T-helper 2 cell (primary cell): ENCODE data around the gene ZSCAN1.

ENCODE experiments used
- DNase-seq, 5 experiments: peaks; one replicate each; pipeline versions ENCODE4 v3.0.0 to v3.0.0-alpha.2; 2012 to 2022

The ZSCAN1 gene

DNA sequence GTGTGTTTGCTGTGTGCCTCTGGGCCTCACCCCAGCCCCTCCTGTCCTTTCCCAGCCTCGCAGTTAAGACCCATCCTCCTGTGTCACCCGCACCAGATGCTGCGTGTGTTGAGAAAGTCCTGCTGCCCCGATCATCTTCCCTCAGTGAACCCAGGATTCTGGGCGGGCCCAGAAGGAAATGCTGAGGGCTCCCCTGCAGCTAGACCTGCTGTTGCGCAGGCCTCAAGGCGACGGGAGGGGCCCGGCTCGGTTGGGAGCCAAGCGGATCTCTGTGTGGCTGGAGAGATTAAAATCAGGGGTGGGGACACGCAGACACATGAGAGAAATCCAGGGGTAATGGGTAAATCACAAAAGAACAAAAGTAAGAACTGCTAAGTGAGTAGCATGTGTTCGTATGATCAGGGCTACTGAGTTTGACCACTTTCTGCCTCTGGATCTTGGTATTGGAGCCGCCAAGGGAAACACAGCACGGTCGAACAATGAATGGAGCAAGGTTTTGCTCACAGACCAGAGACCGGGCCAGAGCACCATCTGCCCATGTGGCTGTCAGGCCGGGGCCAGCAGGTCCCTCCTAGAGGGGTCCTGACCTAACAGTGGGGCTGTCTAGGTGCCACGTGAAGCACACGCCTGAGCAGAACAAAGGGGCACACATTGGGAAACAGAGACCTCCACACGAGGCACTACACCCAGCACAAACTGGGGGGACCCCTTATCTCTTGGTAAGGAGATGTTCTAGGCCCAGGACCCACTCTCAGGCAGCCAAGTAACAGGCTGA, 7.1 kb downstream of the ZSCAN1 start:
- no peak for DNase-seq

DNA sequence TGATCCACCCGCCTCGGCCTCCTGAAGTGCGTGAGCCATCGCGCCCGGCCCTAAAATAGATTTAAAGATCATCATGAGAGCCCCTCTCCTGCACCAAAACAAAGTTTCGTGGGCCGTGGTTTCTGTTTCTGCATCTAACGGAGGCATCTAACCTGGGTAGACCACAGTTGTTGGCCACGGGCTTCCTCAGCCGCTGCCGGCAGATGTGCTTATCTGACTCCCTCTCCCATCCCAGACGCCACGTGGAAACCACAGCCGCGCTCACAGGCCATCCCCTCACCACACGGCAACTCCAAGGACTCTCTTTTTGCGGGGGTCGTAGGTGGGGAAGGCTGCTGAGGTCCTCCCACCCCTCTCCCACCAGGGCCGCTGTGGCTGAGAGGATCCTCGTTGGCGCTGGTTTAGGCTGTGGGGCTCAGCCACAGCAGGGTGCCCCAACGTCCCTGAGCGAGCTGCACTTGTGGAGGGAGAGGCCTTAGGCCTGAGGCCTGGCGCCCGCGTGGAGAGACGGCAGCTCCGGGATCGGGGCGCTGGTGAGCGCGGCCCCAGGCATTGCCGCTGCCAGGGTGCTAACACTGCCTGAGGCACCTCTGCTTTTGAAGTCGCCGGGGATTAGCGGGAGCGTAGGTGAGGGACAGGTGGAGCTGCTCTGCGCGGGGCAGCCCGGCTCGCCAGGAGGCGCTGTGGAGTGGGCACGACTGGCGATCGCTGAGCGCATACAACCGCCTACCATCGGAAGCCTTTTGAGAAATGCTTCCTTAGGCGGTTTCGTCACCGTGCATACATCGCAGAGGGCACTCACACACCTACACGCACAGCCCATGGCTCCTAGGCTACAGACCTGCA, 8.9 kb downstream of the ZSCAN1 start:
- no peak for DNase-seq

DNA sequence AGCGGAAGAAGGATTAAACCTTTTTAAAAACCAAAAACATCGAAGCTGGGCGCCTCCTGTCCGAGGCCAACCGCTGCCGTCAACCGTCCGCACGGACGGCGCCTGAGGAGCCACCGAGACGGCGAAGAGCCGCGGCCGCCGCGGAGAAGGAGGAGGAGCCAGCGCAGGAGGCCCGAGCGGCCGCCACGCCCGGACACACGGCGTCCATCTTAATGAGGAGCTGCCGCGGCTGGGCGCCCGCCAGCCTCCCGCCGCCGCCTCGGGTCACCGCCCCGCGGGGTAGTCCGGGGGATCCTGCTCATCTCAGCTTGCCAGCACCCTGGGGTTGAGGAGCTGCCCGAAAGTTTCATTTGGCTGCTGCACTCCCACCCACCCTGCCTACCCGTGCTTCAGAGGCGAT, 10.6 kb downstream of the ZSCAN1 start:
- DNase-seq, result no peak

DNA sequence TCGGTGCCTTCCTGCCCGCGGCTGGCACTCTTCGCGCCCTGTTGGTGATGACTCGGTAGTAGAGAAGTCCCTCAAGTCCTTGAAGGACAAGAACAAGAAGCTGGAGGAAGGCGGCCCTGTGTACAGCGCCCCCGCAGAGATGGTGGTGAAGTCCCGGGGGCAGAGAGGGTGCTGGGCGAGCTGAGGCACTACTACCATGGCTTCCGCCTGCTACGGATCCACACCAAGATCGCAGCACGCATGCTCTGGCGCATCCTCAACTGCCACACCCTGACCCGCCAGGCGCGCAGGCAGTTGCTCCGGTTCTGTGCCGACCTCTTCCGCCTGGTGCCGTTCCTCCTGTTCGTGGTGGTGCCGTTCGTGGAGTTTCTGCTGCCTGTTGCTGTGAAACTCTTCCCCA, 11.1 kb downstream of the ZSCAN1 start:
- no peak for DNase-seq

DNA sequence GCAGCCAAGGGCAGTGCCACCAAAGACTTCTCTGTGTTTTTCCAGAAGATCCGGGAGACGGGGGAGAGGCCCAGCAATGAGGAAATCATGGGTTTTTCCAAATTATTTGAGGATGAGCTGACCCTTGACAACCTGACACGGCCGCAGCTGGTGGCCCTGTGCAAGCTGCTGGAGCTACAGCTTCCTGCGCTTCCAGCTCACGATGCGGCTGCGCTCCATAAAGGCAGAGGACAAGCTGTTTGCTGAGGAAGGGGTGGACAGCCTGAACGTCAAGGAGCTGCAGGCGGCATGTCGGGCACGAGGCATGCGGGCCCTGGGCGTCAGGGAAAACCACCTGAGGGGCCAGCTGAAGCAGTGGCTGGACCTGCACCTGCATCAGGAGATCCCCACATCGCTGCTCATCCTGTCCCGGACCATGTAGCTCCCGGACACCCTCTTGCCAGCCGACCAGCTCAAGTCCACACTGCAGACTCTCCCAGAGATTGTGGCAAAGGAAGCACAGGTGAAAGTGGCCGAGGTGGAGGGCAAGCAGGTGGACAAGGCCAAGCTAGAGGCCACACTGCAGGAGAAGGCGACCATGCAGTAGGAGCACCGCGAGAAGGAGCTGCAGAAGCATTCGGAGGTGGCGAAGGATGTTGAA, 11.7 kb downstream of the ZSCAN1 start:
- no peak for DNase-seq

DNA sequence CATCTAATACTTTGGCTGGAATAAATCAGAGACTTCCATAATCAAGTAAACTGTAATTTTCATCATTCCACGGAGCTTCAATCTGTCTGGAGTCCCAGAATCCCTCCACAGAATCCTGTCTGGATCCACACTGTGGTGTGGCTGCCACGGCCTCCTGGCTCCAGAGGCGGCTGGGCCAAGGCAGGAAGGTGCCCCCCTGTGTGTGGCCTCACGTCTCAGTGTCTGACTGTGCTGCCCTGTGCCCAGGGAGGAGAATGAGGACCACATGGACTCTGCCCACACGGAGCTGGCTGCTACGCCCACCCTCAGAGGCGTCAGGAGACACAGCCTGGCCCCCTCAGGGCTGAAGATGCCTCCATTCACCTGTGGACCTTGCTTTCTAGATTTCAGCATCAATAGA, 13.0 kb downstream of the ZSCAN1 start:
- no peak for DNase-seq

DNA sequence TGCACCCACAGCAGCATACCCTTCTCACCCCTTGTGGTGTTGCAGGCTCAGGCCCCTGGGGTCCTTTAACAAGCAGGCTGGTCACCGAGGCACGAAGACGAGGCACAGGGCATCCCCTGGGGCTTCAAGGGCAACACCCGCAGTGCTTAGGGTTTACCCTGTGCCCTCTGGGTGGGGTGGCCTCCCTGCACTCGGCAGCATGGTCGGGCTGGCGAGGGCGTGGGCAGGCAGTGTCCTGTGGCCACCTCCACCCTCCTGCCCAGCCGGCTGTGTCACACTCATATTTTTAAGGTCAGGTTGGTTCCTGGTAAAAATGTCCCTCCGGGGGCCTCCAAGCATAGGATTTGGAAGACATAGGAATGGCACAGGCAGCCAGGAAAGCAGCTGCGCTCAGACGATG, 13.8 kb downstream of the ZSCAN1 start:
- no peak for DNase-seq

DNA sequence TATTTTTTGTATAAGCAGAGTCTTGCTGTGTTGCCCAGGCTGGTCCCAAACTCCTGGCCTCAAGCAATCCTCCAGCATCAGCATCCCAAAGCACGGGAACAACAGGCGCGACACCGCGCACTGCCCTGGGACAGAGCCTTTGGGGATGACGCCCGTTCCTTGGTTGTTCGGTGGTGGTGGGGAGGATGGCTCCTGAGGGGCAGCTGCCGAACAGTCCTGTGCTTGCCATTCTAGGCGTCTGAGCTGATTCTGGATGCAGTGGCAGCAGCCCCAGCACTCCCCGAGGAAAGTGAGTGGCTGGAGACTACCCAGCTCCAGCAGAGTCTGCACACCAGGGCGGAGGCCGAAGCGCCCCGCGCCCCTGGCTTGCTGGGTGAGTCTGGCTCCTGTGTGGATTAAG, 18.4 kb downstream of the ZSCAN1 start:
- no peak for DNase-seq

DNA sequence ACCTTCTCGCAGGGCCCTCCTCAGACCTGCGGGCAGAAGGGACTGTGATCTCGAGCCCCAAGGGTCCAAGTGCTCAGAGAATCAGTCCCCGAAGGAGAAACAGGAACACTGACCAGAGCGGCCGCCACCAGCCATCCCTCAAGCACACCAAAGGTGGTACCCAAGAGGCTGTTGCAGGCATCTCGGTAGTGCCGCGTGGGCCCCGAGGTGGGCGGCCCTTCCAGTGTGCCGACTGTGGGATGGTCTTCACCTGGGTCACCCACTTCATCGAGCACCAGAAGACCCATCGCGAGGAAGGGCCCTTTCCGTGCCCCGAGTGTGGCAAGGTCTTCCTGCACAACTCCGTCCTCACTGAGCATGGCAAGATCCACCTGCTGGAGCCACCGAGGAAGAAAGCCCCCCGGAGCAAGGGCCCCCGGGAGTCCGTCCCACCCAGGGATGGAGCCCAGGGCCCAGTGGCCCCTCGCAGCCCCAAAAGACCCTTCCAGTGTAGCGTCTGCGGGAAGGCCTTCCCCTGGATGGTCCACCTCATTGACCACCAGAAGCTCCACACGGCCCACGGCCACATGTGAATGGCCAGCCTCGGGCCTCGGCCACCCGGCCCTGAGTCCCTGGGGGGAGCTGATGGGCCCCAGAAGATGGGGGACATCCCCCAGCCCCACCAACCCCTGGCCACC, 19.8 kb downstream of the ZSCAN1 start:
- DNase-seq, result no peak

DNA sequence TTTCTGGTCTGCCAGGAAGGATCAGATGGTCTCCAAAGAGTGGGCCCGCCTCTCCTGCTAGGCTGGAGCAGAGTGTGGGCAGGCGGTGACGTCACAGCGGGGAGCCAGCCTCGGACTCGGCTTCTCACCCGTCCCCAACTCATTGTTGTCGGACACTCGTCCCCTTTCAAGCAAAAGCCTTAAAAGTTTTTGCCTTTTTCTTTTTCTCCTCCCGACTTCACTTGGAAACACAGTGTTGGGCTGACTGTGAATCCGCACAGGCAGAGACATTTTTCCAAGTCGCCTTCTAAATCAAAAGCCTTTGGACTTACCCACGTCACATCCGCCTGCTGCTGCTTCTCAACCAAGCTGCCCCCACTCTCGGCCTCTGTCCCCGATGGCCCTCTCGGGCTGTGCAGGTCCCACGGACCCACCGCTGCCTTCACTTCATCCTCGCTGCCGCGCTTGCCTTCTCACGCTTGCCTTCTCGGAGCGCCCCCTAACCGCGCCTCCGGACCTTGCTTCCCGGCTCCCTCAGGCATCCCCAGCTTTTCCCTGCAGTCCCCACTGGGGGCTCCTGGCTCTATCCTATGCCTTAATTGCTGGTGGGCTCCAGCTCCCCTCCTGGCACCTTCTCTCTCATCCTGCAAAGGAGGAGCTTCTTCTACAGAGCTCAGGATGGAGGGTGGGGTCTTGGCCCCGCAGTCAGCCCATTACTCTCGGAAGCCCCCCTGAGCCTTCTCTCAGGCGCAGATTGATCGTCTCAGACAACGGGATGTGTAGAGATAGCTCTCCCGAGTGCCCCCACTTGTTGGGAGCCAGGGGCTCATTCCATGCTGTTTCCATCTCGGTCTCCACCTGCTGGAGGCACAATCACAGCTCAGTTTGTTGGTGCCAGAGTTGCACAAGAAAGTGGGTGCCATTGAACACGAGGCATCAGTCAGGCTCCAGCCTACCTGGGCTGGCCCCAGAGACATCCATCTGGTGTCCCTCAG, 21.4 kb downstream of the ZSCAN1 start:
- DNase-seq, result no peak

DNA sequence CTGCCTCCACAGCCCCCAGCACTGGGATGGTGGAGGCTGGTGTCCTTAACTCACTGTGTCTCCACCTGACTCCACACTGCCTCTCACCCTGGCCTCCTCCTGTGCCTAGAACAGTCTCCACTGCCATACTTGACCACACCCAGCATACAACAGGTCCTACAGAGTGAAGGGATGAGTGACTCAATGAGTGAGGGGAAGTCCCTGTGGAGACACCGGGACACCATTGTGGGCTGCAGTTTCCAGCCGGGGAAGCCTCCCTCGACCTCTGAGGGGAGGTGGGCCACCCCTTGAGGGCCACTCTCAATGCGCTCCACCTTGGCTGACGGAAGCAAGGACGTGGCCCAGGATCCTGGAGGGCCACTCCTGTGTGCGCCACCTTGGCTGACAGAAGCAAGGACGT, 22.4 kb downstream of the ZSCAN1 start:
- DNase-seq, result no peak

DNA sequence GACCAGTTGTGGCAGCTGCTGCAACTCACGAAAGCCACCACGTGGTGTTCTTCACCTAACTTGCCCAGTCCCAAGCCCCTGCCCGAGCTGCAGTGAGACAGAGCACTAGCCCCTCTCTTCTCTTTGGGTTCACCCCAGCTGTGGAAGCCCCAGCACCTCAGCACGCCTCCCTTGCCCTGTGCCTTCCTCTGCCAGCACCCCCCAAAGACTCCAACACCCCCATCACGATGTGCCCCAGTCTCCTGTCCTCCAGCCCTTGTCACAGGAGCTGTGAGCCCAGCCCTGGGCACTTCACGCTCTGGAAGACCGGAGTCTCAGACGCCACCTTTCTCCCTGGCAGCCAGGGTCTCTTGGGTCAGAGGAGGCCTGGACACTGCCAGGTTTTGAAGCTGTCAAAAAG, 23.0 kb downstream of the ZSCAN1 start:
- DNase-seq, result no peak

DNA sequence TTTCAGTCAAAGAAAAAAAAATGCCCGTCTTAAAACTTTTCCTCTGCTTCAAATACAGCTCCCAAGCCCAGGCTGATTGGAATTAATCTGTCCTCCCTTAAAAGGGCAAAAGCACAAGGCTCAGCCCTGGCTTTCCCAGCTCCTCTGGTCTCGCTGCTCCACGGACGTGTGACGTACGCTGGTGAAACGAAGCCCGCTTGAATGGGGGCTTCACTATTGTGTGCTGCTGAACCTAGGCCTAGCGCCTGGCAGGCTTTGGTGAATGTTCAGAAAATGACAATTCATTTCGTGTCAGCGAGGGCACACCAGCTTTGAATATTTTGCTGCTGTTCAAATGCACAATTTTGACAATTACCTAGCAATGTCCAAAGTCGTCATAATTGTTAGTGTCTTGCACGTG, 24.6 kb downstream of the ZSCAN1 start:
- no peak for DNase-seq

DNA sequence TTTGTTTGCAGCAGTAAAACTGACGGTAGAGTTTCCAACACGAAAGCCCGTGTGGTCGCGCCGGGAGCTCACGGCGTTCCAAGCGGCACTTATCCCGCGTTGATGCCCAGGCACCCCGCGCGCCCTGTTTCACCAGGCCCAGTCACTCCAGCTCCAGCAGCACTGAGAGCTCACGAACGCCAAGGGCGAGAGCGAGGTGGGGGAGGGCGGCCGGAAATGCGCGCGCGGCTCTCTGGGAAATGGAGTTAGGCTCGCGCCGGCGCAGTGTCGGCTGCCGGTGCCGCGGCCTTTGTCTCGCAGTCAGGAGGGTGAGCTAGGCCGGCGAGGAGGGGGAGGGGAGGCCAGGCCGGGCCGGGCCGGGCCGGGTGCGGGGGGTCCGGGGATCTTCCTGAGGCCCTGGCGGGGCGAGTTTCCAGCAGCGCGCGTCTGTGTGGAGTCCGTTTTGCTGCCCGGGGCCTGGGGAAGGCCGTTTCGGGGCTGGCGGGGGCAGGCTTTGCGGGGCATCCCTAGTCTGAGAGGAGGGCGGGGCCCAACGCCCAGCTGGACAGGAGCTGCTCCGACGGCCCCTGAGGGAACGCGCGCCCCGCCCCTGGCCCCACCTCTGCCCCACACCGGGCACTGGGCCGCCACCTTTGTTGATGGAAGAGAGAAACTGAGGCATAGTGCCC, 25.3 kb downstream of the ZSCAN1 start, which contains the start of gene ZNF135:
ZNF135 (plus strand) TSS at position 280 of the 668 bp plus-strand sequence. CDS start 721 bp downstream, outside the sequence.
- peak in 2 of 5 experiments; percentile 18 to 36 for DNase-seq

DNA sequence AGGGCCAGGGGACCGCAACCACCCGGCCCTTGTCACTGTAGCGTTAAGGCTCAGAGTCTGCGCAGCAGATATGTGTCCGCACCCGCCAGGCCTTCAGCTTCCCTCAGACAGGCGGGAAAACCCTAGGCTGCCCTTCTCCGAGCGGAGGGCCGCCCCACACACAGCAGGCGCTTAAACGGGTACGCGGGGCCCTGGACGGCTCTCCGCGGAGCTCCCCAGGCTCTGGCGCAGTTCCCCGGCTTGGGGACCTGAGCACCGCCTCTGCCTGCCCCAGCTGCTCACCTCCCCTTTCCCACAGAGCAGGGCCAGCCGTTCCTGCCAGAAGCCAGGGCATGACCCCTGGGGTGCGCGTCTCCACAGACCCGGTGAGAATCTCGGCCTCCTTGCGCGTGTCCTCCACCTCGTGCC, 25.9 kb downstream of the ZSCAN1 start:
- no peak for DNase-seq

DNA sequence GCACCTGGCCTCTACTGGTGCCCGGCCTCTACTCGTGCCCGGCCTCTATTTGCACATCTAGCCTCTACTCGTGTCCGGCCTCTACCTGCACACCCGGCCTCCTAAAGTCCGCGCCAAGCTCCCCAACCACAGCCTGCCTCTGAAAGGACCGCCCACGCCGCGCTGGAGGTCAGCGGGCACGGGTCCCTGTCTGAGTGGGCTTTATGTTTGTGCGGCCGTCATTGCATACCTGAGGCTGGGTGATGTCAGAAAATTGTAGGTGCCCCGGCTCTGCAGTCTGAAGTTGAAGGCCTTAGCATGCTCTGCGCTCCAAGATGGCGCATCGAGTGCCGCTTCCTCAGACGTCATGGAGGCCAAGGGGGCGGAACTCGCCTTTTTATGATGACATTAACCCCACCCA, 26.4 kb downstream of the ZSCAN1 start:
- no peak for DNase-seq

DNA sequence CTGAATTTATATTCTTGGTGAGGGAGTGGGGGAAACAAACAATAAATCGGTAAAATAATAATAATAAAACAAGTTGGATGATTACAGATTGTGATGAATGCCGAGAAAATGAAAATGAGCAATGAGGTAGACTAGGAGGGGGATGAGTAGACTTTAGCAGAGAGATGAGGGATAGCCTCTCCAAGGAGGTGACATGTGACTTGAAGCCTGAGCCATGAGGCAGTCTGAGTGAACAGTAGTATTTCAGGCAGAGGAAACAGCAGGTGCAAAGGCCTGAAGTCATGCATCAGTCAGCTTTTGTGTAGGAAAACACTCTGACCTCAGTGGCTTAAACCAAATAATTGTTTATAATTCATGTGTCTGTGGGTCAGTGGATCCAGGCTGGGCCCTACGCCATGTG, 29.9 kb downstream of the ZSCAN1 start:
- no peak for DNase-seq

DNA sequence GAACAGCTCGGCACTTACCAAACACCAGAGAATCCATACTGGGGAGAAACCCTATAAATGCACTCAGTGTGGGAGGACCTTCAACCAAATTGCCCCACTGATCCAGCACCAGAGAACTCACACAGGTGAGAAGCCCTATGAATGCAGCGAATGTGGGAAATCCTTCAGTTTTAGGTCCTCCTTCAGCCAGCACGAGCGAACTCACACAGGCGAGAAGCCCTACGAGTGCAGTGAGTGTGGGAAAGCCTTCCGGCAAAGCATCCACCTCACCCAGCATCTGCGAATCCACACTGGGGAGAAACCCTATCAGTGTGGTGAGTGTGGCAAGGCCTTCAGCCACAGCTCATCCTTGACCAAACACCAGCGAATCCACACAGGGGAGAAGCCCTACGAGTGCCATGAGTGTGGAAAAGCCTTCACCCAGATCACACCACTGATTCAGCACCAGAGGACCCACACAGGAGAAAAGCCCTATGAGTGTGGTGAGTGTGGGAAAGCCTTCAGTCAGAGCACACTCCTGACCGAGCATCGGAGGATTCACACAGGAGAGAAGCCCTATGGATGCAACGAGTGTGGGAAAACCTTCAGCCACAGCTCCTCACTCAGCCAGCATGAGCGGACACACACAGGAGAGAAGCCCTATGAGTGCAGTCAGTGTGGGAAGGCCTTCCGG, 33.6 kb downstream of the ZSCAN1 start:
- DNase-seq, result no peak

DNA sequence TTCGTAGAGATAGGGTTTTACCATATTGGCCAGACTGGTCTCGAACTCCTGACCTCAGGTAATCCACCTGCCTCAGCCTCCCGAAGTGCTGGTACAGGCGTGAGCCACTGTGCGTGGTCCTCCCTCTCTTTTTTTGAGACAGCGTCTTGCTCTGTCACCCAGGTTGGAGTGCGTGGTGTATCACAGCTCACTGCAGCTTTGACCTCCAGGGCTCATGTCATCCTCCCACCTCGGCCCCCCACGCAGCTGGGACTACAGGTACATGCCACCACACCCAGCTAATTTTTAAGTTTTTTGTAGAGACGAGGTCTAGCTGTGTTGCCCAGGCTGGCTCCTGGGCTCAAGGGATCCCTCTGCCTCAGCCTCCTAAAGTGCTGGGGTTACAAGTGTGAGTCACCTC, 46.0 kb downstream of the ZSCAN1 start:
- no peak for DNase-seq

DNA sequence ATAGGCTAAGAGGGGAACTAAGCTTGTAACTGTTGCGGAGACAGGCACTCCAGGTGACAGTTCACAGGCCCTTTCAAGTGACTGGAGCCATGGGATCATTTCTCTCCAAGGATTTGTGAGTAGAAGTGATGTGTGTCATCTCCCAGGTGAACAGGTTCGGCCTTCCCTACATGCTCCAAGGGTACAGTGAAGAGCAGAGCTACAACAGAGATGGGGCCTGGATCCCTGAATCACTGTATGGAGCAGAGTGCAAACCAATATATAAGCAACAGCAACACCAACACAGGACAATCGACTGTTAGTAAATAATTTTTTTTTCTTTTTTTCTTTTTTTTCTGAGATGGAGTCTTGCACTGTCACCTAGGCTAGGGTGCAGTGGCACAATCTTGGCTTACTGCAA, 49.2 kb downstream of the ZSCAN1 start:
- DNase-seq, result no peak
